IMR-90 (cell line): ENCODE measurements around the gene KXD1. TPM values are rescaled to one million over a fixed set of nuclear protein-coding genes. Genes with fewer than 3 reads are reported as not detected.

ENCODE experiments used
- ATAC-seq: fragments of 200-7000 bp; cut with Tn5 transposase; 2 replicates; pipeline ENCODE4 v1.9.1; 2020; ENCODE audit warnings: low read depth, mild to moderate bottlenecking, moderate library complexity
- BruUV-seq: library from RNA; stranded (reverse); fragments of 400-500 nt; replicated peaks from 2 replicates; lab custom pipeline; 2021; lab: Mats Ljungman, UMichigan
- CTCF ChIA-PET: fragments of 300-600 bp; formaldehyde crosslinking; extraction: SDS; loops from one replicate; lab custom pipeline; 2021; ENCODE audit warnings: antibody characterized with exemption; lab: Yijun Ruan, JAX
- POLR2A ChIA-PET: fragments of 300-600 bp; sonication (Branson Sonifier 250); formaldehyde crosslinking; loops from one replicate; lab custom pipeline; 2022; ENCODE audit warnings: antibody characterized with exemption; ENCODE audit not compliant: unreplicated experiment; lab: Charles Lee
- DNase-seq: peaks from one replicate; pipeline ENCODE4 v3.0.0; 2013
- H2AFZ ChIP-seq: replicated peaks from 2 replicates; pipeline ENCODE3; 2013; ENCODE audit warnings: low read length, mild to moderate bottlenecking; ENCODE audit not compliant: poor library complexity
- H2AK5ac ChIP-seq: 2 replicates; pipeline ENCODE4 v1.6.1; 2013; ENCODE audit warnings: low read depth, low read length, inconsistent platforms
- H2AK9ac ChIP-seq: replicated peaks from 2 replicates; pipeline ENCODE3; 2013; ENCODE audit warnings: mild to moderate bottlenecking, low read depth, low read length, moderate library complexity; ENCODE audit not compliant: poor library complexity
- H2BK120ac ChIP-seq: 2 replicates; pipeline ENCODE4 v1.6.1; 2013; ENCODE audit warnings: low read depth, low read length, inconsistent platforms
- H2BK15ac ChIP-seq: 3 replicates; pipeline ENCODE4 v1.6.1; 2013; ENCODE audit warnings: low read depth, low read length, inconsistent platforms
- H2BK20ac ChIP-seq: 2 replicates; pipeline ENCODE4 v1.6.1; 2013; ENCODE audit warnings: low read depth, mild to moderate bottlenecking, inconsistent platforms, low read length, moderate library complexity
- H2BK5ac ChIP-seq: 2 replicates; pipeline ENCODE4 v1.6.1; 2013; ENCODE audit warnings: mild to moderate bottlenecking, low read depth, low read length, inconsistent platforms; ENCODE audit not compliant: poor library complexity, severe bottlenecking
- H3K14ac ChIP-seq: replicated peaks from 2 replicates; pipeline ENCODE4 v1.6.1; 2013; ENCODE audit warnings: low read depth, low read length, inconsistent platforms
- H3K18ac ChIP-seq: 2 replicates; pipeline ENCODE4 v1.6.1; 2013; ENCODE audit warnings: low read depth, low read length, control low read depth
- H3K23ac ChIP-seq: 2 replicates; pipeline ENCODE4 v1.6.1; 2013; ENCODE audit warnings: low read depth, low read length, inconsistent platforms
- H3K27ac ChIP-seq: 2 replicates; pipeline ENCODE4 v1.5.1; 2013; ENCODE audit warnings: mild to moderate bottlenecking, control low read depth, low read length; ENCODE audit not compliant: insufficient read depth
- H3K27me3 ChIP-seq: 2 replicates; pipeline ENCODE4 v1.6.1; 2013; ENCODE audit warnings: low read length; ENCODE audit not compliant: control insufficient read depth, insufficient read depth
- H3K36me3 ChIP-seq: 2 replicates; pipeline ENCODE4 v1.6.1; 2013; ENCODE audit warnings: low read length, mixed read lengths; ENCODE audit not compliant: control insufficient read depth, insufficient read depth
- H3K4ac ChIP-seq: 2 replicates; pipeline ENCODE4 v1.6.1; 2013; ENCODE audit warnings: low read depth, low read length, inconsistent platforms
- H3K4me1 ChIP-seq: 2 replicates; pipeline ENCODE4 v1.6.1; 2013; ENCODE audit warnings: low read length, mixed read lengths; ENCODE audit not compliant: control insufficient read depth, insufficient read depth
- H3K4me2 ChIP-seq: 2 replicates; pipeline ENCODE4 v1.6.1; 2013; ENCODE audit warnings: low read depth, mild to moderate bottlenecking, control low read depth, low read length, moderate library complexity
- H3K4me3 ChIP-seq: 2 replicates; pipeline ENCODE4 v1.5.1; 2013; ENCODE audit warnings: low read depth, mild to moderate bottlenecking, control low read depth, low read length, moderate library complexity; ENCODE audit not compliant: insufficient read depth
- H3K56ac ChIP-seq: 2 replicates; pipeline ENCODE4 v1.6.1; 2013; ENCODE audit warnings: low read length, inconsistent platforms; ENCODE audit not compliant: insufficient read depth; ENCODE audit errors: extremely low read depth
- H3K79me1 ChIP-seq, 2 experiments: 2 replicates each; pipeline ENCODE4 v1.6.1; 2013; ENCODE audit warnings: low read length in 2 of 2, inconsistent platforms in 1 of 2, low read depth in 1 of 2
- H3K9ac ChIP-seq: 2 replicates; pipeline ENCODE4 v1.6.1; 2013; ENCODE audit warnings: low read depth, low read length, control low read depth
- H3K9me1 ChIP-seq: 2 replicates; pipeline ENCODE4 v1.6.1; 2013; ENCODE audit warnings: low read length, inconsistent platforms; ENCODE audit not compliant: insufficient read depth
- H3K9me3 ChIP-seq: 2 replicates; pipeline ENCODE4 v1.6.1; 2013; ENCODE audit warnings: low read length; ENCODE audit not compliant: control insufficient read depth, insufficient read depth
- H4K20me1 ChIP-seq: 2 replicates; pipeline ENCODE4 v1.6.1; 2013; ENCODE audit warnings: low read length, inconsistent platforms; ENCODE audit not compliant: insufficient read depth
- H4K5ac ChIP-seq: 2 replicates; pipeline ENCODE4 v1.6.1; 2013; ENCODE audit warnings: mild to moderate bottlenecking, low read depth, low read length, control low read depth
- H4K8ac ChIP-seq, 2 experiments: 2 replicates each; pipeline ENCODE4 v1.6.1; 2013; ENCODE audit warnings: low read depth in 2 of 2, low read length in 2 of 2, control low read depth in 1 of 2, inconsistent platforms in 1 of 2
- H4K91ac ChIP-seq: 2 replicates; pipeline ENCODE4 v1.6.1; 2013; ENCODE audit warnings: low read depth, low read length, inconsistent platforms; ENCODE audit not compliant: insufficient read depth
- BHLHE40 ChIP-seq: fragments of 150-350 bp; IDR thresholded peaks from 2 replicates; pipeline ENCODE4 v1.6.1; 2016; ENCODE audit warnings: mild to moderate bottlenecking, low read depth, low read length
- CEBPB ChIP-seq: IDR thresholded peaks from 2 replicates; pipeline ENCODE4 v1.6.1; 2012; ENCODE audit warnings: low read depth, low read length, improper control_type of control experiment
- CHD1 ChIP-seq: IDR thresholded peaks from 2 replicates; pipeline ENCODE4 v1.6.1; 2012; ENCODE audit warnings: low read depth, low read length, improper control_type of control experiment
- CTCF ChIP-seq: conservative IDR thresholded peaks from 2 replicates; pipeline ENCODE4 v1.5.1; 2012; ENCODE audit warnings: mild to moderate bottlenecking, low read depth, low read length, improper control_type of control experiment
- FOS ChIP-seq: fragments of 150-350 bp; IDR thresholded peaks from 2 replicates; pipeline ENCODE4 v1.6.1; 2016; ENCODE audit warnings: low read depth, low read length
- MAFK ChIP-seq: IDR thresholded peaks from 2 replicates; pipeline ENCODE4 v1.6.1; 2012; ENCODE audit warnings: low read depth, low read length, improper control_type of control experiment
- MAZ ChIP-seq: IDR thresholded peaks from 2 replicates; pipeline ENCODE4 v1.6.1; 2012; ENCODE audit warnings: low read depth, mild to moderate bottlenecking, low read length, improper control_type of control experiment, moderate library complexity, borderline replicate concordance
- MXI1 ChIP-seq: IDR thresholded peaks from 2 replicates; pipeline ENCODE4 v1.6.1; 2012; ENCODE audit warnings: low read depth, mild to moderate bottlenecking, low read length, moderate library complexity, borderline replicate concordance
- NFE2L2 ChIP-seq: fragments of 150-350 bp; IDR thresholded peaks from 2 replicates; pipeline ENCODE4 v1.6.1; 2016; ENCODE audit warnings: low read depth, mild to moderate bottlenecking, low read length
- POLR2A ChIP-seq: IDR thresholded peaks from 2 replicates; pipeline ENCODE4 v1.6.1; 2012; ENCODE audit warnings: mild to moderate bottlenecking, low read depth, low read length
- RAD21 ChIP-seq: IDR thresholded peaks from 2 replicates; pipeline ENCODE4 v1.6.1; 2012; ENCODE audit warnings: low read length, improper control_type of control experiment
- RCOR1 ChIP-seq: IDR thresholded peaks from 2 replicates; pipeline ENCODE4 v1.6.1; 2012; ENCODE audit warnings: mild to moderate bottlenecking, low read length, improper control_type of control experiment; ENCODE audit not compliant: insufficient replicate concordance
- RFX5 ChIP-seq: IDR thresholded peaks from 2 replicates; pipeline ENCODE4 v1.8.0; 2012; ENCODE audit warnings: low read depth, mild to moderate bottlenecking, low read length, moderate library complexity
- SMC3 ChIP-seq: fragments of 150-350 bp; IDR thresholded peaks from 2 replicates; pipeline ENCODE4 v1.6.1; 2016; ENCODE audit warnings: low read depth, mild to moderate bottlenecking, antibody characterized with exemption, low read length, moderate library complexity
- WGBS, 2 experiments: methylation state at CpG; one replicate each; pipeline versions ENCODE4 v1.1.5 to v1.1.7; 2013; ENCODE audit warnings: missing lambda C conversion rate in 2 of 2; ENCODE audit not compliant: insufficient read length in 1 of 2; ENCODE audit errors: extremely low coverage in 2 of 2; 5-methylcytosine and 5-hydroxymethylcytosine counted together
- dilution Hi-C: fragments of 300-500 bp; cut with HindIII; formaldehyde crosslinking; loops from one replicate; pipeline ENCODE4 v1.14.3; 2018; ENCODE audit warnings: low sequenced_read_pairs; ENCODE audit not compliant: unreplicated experiment
- in situ Hi-C: fragments of 300-500 bp; cut with MboI; formaldehyde crosslinking; loops from 3 replicates; pipeline ENCODE4 v1.14.3; 2019; ENCODE audit warnings: low sequenced_read_pairs, inconsistent platforms, mixed read lengths
- intact Hi-C: fragments of 100-400 bp; cut with micrococcal nuclease; formaldehyde crosslinking; loops from 2 replicates; pipeline ENCODE4 v1.10.0; 2022
- polyA plus RNA-seq, 3 experiments: library from polyadenylated mRNA; depleted of rRNA; stranded (reverse); fragments of >200 nt; gene quantifications; 2 replicates each; pipeline ENCODE4 v1.2.3, GENCODE V29; 2012; ENCODE audit warnings: low replicate concordance in 1 of 3
- total RNA-seq: library from RNA; depleted of rRNA; stranded (reverse); fragments of >200 nt; gene quantifications from 2 replicates; pipeline ENCODE4 v1.2.3, GENCODE V29; 2012
- TF ChIP-seq, protein P1 (sequence below): fragments of 150-350 bp; IDR thresholded peaks from 2 replicates; pipeline ENCODE4 v1.6.1; 2016; ENCODE audit warnings: low read depth, mild to moderate bottlenecking, low read length, moderate library complexity, borderline replicate concordance
- TF ChIP-seq, protein P2 (sequence below): fragments of 150-350 bp; IDR thresholded peaks from 2 replicates; pipeline ENCODE4 v1.6.1; 2017; ENCODE audit warnings: mild to moderate bottlenecking, antibody characterized with exemption, low read length, low read depth

Gene KXD1
- total and polyA plus RNA-seq, 2 of the 4 experiments (the other 2 are of a cell fraction), result 66.7 to 196 TPM

GRCh38 chr19:18574691-18575291 is 17.1 kb downstream of the KXD1 start:
- no peak overlapping the region for H3K14ac ChIP-seq
- H3K56ac ChIP-seq, result no peak overlapping the region
- TF ChIP-seq MXI1 (no peak), MAFK (no peak), RCOR1 (no peak), POLR2A (no peak), RAD21 (no peak), CHD1 (no peak), CEBPB (no peak), RFX5 (no peak), MAZ (no peak), BHLHE40 (no peak), CTCF (no peak), NFE2L2 (no peak), SMC3 (no peak), FOS (no peak)
- TF ChIP-seq, protein P1, sequence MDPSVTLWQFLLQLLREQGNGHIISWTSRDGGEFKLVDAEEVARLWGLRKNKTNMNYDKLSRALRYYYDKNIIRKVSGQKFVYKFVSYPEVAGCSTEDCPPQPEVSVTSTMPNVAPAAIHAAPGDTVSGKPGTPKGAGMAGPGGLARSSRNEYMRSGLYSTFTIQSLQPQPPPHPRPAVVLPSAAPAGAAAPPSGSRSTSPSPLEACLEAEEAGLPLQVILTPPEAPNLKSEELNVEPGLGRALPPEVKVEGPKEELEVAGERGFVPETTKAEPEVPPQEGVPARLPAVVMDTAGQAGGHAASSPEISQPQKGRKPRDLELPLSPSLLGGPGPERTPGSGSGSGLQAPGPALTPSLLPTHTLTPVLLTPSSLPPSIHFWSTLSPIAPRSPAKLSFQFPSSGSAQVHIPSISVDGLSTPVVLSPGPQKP, result no peak
- TF ChIP-seq, protein P2, sequence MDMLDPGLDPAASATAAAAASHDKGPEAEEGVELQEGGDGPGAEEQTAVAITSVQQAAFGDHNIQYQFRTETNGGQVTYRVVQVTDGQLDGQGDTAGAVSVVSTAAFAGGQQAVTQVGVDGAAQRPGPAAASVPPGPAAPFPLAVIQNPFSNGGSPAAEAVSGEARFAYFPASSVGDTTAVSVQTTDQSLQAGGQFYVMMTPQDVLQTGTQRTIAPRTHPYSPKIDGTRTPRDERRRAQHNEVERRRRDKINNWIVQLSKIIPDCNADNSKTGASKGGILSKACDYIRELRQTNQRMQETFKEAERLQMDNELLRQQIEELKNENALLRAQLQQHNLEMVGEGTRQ, result no peak
- no peak overlapping the region for H3K4me2 ChIP-seq
- no peak overlapping the region for H2BK5ac ChIP-seq
- WGBS, 2 experiments, result 97% methylated on average over 10 of the region's 18 CpGs; no CpG with 5 or more reads in 1 of the 2 experiments
- DNase-seq, result no peak
- no TSS peak for BruUV-seq
- H3K4ac ChIP-seq, result no peak overlapping the region
- H2AFZ ChIP-seq, result no peak overlapping the region
- H3K4me1 ChIP-seq, result peaks cover 10% of the 10 kb centered on the region
- no peak overlapping the region for H4K8ac ChIP-seq
- no peak overlapping the region for H2BK120ac ChIP-seq
- H3K36me3 ChIP-seq, result peaks cover 40% of the 10 kb centered on the region
- H2AK9ac ChIP-seq, result no peak overlapping the region
- intact Hi-C loops (loop anchor here (5.0 kb wide), 2 partner anchors 107 to 273 kb away; no protein-coding TSS in a partner anchor), dilution Hi-C loops (no loop called here), in situ Hi-C loops (loop anchor here (10.0 kb wide), 1 partner anchor 120 kb away; no protein-coding TSS in a partner anchor)
- H3K9me3 ChIP-seq, result no peaks in the 10 kb centered on the region
- POLR2A ChIA-PET, result no interaction called here
- H4K20me1 ChIP-seq, result peaks cover 55% of the 10 kb centered on the region
- H4K91ac ChIP-seq, result no peak overlapping the region
- H3K4me3 ChIP-seq, result no peak overlapping the region
- H3K23ac ChIP-seq, result no peak overlapping the region
- H3K18ac ChIP-seq, result no peak overlapping the region
- peaks cover 18 to 41% of the 10 kb centered on the region in 2 experiments; a peak in 3 of 4 replicates for H3K79me1 ChIP-seq
- H3K27ac ChIP-seq, result no peak overlapping the region
- H3K9ac ChIP-seq, result no peak overlapping the region
- H2BK15ac ChIP-seq, result no peak overlapping the region
- CTCF ChIA-PET, result no interaction called here
- H2BK20ac ChIP-seq, result no peak overlapping the region
- H4K5ac ChIP-seq, result no peak overlapping the region
- H2AK5ac ChIP-seq, result no peak overlapping the region
- peaks cover 11% of the 10 kb centered on the region for H3K9me1 ChIP-seq
- H3K27me3 ChIP-seq, result no peaks in the 10 kb centered on the region
- ATAC-seq, result no peak
